ENCODE data around the gene ZNF678.
"Not testable (repeated sequence)": the region's sequence is repeated elsewhere in the genome, so short reads cannot be mapped to it uniquely, and the experiment has no call there.

Gene ZNF678

GRCh38 chr1:227604446-227604845 is 41.1 kb downstream of the ZNF678 start:
- DNase-seq (ENCODE audit: low spot score): no peak

DNA sequence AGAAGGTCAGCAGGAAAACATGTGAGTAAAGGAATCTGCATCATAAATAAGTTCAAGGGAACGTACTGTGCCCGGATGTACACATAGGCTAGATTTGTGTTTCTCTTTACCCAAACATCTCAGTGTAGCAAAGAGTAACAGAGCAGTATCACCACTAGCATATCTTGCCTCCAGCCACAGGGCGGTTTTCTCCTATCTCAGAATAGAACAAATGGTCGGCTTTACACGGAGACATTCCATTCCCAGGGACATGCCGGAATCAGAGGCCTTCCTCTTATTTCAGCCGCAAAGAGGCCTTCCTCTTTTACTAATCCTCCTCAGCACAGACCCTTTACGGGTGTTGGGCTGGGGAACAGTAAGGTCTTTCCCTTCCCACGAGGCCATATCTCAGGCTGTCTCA is 42.9 kb downstream of the ZNF678 start:
- DNase-seq (ENCODE audit: low spot score): not testable (repeated sequence)

DNA sequence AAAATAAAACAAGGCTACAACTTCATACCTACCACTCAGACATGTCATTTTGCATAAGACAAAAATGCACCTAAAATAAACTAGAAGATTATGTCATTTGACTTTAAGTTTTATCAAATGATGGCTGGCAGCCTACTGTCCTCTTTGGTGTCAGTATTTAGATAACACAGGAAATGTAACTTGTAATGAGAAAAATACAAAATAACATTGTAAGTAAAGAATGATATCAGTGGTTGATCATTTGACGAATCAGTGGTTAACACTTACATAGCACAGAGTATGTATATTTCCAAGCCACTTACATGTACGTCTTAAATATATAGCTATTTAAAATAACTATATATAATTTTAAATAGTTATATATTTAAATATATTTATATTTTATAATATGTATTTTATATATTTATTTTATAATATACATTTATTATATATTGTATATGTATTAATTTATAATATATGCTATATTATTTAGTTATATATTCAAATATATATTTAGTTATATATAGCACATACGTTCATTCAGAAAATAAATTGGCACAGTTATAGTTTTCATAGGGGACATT is 44.1 kb downstream of the ZNF678 start:
- DNase-seq (ENCODE audit: low spot score): no peak

- no peak for DNase-seq (ENCODE audit: low spot score)
Observed at GRCh38 chr1:227612658-227613057, 49.3 kb downstream of the ZNF678 start.

DNA sequence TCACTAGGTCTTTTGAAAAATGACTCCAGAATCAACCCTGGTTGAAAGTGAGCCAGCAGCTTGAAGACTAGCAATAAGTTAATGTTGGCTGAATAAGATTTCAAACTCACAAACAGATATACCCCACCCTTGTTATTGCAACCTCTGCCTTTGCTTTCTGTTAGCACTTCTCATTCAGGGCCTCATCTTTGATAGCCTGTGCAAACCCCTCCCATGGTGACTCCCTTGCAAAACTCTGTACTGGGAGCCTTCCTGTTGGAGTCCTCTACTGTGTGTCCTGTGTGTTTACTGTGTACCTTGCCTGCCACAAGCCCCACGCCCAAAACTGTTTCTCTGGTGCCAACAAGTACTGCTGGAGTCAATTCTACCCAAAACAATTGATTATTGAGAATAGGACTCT is 50.2 kb downstream of the ZNF678 start:
- no peak for DNase-seq (ENCODE audit: low spot score)

DNA sequence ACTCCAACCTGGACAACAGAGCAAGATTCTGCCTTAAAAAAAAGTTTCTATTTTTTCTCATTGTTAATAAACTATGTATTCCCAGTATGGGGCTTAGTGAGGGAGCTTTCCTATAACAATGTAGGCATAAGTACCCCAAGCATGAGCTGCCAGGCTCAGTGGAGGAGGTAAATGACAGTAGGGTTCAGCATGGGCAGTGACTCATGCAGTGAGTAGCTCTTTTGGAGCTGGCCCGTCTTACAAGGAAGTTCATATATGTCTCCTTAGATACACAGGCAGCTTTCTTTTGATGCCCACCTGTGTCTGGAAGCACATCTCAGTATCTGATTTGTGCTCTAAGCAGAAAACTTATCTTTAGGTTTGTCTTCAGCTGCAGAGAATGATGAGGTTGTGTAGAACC is 57.9 kb downstream of the ZNF678 start:
- DNase-seq (ENCODE audit: low spot score): no peak

DNA sequence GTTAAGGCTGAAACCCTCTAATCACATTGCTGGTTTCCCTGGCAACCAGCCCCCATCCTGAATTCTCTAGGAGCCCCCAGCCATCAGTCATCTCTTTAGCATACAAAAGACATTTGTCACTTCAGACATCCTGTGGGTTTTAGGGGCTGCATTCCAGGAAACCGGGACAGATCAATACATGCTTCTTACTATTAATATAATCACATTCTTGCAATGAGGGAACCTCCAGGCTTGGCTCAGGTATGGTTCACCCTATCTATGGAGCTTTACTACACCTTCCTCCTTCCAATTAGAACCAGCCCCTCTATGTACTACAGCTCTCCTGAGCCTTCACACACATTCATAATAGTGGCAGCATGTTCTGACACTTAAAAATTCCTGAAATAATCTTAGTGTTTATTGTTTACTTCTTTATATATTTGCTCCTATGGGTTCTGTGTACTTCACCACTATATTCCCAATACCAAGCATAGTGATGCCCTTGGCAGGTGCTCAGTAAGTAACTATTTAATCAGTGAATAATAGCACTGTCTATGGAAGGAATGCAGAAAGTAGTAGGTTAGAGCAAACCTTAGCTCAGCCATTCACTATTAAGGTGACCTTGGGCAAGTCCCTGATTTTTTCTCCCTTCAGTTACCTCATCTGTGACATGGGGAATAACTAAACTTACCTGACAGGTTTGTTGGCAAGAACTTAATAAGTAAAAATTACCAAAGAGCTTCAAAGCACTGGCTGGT is 59.6 kb downstream of the ZNF678 start:
- DNase-seq (ENCODE audit: low spot score): no peak

- DNase-seq (ENCODE audit: low spot score): no peak
Observed at GRCh38 chr1:227632325-227632724, 69.0 kb downstream of the ZNF678 start.

DNA sequence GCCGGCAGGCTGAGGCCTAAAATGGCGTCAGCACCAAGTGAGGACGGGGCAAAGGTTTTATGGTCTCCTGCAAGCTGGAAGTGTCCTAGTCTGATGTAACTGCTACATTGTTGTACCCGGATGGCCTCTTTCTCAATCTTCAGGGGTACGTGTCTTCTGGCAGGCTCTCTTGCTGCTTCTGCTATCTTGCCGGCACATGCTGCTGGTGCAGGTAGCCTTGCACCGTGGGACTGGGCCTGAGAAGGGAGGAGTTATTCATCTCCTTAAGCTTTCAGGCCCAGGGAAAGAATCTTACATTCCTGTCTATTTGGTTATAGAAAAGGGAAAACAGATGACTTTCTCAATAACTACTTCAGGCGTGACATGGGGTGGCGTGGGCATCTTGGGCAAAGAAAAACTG is 72.2 kb downstream of the ZNF678 start:
- no peak for DNase-seq (ENCODE audit: low spot score)

- DNase-seq (ENCODE audit: low spot score): no peak
Observed at GRCh38 chr1:227654431-227654830, 91.1 kb downstream of the ZNF678 start.

- no peak for DNase-seq (ENCODE audit: low spot score)
Observed at GRCh38 chr1:227654858-227655752, 91.7 kb downstream of the ZNF678 start.

- no peak for DNase-seq (ENCODE audit: low spot score)
Observed at GRCh38 chr1:227661495-227661894, 98.1 kb downstream of the ZNF678 start.

DNA sequence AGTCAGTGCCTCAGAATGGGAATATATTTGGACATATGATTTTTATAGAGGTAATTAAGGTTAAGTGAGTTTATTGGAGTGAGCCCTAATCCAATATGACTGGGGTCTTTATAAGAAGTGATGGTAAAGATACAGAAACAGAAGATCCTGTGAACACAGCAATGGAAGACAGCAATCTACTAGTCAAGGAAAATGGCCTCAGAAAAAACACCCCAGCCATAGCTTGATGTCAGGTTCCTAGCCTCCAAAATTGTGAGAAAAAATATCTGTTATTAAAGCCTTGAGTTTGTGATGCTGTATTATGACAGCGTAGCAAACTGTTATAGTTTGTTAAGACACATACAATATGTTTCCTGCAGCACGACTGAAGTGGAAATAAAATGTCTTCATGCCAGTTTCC is 99.6 kb downstream of the ZNF678 start:
- DNase-seq (ENCODE audit: low spot score): no peak

DNA sequence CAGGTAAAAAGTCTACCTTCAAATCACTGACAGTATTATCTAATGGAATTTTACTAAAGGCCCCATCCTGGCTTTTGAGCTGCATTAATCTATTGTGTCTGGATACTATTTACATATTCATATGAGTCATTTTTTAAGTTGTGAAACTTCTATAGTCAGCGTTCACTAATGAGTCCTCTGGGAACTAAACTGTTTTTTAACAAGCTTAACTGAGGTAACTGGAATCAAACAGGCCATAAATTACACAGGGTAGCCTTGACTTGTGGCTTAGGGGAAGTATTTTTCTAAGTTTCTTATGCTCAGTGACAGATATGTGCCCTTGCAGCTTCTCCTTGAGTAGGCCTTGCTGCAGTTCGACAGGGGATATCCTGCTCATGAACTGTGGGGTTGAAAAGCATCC is 102.9 kb downstream of the ZNF678 start:
- DNase-seq (ENCODE audit: low spot score): no peak

GRCh38 chr1:227673441-227673840 is 110.1 kb downstream of the ZNF678 start:
- no peak for DNase-seq (ENCODE audit: low spot score)

DNA sequence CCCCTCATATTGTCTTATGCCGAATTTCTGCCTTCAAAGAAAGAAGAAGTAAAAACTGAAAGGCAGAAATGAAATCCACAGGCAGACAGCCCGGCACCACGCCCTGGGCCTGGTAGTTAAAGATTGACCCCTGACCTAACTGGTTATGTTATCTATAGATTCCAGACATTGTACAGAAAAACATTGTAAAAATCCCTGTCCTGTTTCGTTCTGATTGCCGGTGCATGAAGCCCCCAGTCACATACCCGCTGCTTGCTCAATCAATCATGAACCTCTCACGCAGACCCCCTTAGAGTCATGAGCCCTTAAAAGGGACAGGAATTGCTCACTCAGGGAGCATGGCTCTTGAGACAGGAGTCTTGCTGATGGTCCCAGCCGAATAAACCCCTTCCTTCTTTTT is 122.5 kb downstream of the ZNF678 start:
- DNase-seq (ENCODE audit: low spot score): no peak

DNA sequence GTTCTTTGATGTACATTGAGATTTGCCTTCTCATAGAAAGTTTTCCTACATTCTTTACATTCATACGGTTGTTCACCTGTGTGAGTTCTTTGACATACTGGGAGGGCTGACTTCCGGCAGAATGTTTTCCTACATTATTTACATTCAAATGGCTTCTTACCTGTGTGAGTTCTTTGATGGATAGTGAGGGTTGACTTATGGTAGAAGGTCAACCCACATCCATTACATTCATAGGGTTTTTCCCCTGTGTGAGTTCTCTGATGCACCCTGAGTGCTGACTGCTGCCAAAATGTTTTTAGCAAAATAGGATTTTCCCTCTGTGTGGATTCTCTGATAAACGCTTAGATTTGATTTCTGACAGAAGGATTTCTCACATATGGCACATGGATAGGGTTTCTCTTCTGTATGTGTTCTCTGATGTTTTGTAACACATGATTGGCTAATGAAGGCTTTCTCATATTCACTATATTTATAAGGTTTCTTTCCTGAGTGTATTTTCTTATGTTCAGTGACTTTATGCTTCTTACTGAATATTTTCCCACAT is 134.0 kb downstream of the ZNF678 start:
- DNase-seq (ENCODE audit: low spot score): no peak

GRCh38 chr1:227701631-227702030 is 138.3 kb downstream of the ZNF678 start:
- not testable (repeated sequence) for DNase-seq (ENCODE audit: low spot score)

DNA sequence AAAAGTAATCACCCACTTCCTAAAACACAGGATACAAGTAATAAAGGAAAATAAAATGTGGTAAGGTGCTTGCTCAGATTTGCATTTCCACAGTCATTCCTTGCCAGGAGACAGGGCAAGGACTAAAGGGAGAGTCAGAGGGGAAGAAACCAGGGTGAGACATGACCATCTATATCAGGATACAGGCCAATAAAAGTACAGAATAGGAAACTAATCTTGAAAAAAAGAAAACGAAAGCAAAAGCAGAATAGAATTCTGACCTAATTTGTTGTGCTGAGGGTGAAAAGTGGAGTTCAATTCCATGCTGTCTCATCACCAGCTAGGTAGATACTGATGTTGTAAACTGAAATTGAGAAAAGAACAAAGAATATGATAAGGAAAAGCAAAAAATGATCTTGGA is 144.5 kb downstream of the ZNF678 start:
- no peak for DNase-seq (ENCODE audit: low spot score)

- no peak for DNase-seq (ENCODE audit: low spot score)
Observed at GRCh38 chr1:227709451-227709850, 146.1 kb downstream of the ZNF678 start.

DNA sequence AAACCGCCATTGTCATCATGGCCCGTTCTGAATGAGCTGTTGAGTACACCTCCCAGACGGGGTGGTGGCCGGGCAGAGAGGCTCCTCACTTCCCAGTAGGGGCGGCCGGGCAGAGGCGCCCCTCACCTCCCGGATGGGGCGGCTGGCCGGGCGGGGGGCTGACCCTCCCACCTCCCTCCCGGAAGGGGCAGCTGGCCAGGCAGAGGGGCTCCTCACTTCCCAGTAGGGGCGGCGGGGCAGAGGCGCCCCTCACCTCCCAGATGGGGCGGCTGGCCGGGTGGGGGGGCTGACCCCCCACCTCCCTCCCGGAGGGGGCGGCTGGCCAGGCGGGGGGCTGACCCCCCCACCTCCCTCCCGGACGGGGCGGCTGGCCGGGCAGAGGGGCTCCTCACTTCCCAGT is 147.1 kb downstream of the ZNF678 start:
- not testable (repeated sequence) for DNase-seq (ENCODE audit: low spot score)

DNA sequence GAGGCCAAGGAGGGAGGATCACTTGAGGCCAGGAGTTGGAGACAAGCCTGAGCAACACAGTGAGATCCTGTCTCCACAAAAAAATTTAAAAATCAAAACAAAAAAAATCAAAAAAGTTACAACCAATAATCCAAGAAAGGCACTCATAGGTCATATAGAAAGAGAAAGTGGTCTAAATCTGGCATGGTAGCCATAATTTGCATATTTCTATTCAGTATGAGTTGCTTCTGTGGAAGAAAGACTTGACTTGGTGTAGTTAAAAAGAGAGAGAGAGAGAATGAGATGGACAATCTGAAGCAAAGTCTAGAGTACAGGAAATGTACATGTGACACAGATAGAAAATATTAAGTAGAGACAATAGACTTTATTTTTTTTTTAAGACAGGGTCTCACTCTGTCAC is 149.3 kb downstream of the ZNF678 start:
- no peak for DNase-seq (ENCODE audit: low spot score)

DNA sequence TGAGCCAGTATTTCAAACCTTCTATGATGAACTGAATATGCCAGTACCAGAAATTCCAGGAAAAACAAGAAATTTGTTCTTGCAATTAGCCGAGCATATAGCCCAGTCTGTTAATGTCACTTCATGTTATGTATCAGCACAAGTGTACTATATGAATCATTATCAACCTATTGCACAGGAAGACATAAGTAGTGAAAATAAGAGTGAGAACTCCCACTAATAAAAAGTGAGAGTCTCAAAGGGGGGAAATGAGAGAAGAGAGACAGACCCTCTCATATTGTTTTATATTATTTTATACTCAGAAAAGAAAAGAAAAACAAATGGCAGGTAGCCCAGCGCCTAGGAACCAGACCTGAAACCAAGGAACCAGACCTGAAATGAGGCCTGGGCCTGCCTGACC is 155.6 kb downstream of the ZNF678 start:
- no peak for DNase-seq (ENCODE audit: low spot score)
